ENCODE data around the gene SLC8A1.

GRCh38 chr2:40318921-40319320 lies 133.0 kb downstream of the SLC8A1 start:
- TF ChIP-seq POLR2AphosphoS5 (IDR thresholded peaks at IDR 0.05) (no peak), EP300 (IDR thresholded peaks at IDR 0.05) (no peak), POLR2A (IDR thresholded peaks at IDR 0.05) (no peak)
- TF ChIP-seq, protein P1, sequence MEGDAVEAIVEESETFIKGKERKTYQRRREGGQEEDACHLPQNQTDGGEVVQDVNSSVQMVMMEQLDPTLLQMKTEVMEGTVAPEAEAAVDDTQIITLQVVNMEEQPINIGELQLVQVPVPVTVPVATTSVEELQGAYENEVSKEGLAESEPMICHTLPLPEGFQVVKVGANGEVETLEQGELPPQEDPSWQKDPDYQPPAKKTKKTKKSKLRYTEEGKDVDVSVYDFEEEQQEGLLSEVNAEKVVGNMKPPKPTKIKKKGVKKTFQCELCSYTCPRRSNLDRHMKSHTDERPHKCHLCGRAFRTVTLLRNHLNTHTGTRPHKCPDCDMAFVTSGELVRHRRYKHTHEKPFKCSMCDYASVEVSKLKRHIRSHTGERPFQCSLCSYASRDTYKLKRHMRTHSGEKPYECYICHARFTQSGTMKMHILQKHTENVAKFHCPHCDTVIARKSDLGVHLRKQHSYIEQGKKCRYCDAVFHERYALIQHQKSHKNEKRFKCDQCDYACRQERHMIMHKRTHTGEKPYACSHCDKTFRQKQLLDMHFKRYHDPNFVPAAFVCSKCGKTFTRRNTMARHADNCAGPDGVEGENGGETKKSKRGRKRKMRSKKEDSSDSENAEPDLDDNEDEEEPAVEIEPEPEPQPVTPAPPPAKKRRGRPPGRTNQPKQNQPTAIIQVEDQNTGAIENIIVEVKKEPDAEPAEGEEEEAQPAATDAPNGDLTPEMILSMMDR (IDR thresholded peaks at IDR 0.05): no peak
